ENCODE data around the gene ATCAY.

DNA sequence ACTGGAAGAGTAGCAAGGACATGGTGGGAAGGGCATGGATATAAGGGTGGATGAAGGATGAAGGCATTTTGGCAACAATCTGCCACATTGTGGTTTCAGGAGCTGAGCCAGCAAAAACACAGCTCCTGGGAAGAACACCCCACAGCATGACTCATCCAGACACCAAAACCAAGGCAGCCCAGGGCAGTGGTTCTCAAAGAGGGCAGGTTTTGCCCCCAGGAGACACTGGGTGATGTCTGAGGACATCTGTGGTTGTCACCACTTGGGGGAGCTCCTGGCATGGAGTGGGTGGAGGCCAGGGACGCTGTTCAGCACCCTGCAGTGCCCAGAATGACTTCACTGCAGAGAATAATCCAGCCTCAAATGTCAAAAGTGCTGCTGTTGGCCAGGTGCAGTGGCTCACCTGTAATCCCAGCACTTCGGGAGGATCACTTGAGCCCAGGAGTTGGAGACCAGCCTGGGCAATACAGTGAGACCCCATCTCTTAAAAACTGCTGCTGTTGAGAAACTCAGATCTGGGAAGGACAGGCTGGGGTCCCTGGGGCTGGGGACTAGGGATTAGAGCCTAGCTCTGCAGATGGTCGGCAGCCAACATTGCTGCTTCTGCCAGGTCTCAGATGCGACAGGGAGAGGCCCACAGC lies 27.8 kb upstream of the ATCAY start:
- TF ChIP-seq, protein P1, sequence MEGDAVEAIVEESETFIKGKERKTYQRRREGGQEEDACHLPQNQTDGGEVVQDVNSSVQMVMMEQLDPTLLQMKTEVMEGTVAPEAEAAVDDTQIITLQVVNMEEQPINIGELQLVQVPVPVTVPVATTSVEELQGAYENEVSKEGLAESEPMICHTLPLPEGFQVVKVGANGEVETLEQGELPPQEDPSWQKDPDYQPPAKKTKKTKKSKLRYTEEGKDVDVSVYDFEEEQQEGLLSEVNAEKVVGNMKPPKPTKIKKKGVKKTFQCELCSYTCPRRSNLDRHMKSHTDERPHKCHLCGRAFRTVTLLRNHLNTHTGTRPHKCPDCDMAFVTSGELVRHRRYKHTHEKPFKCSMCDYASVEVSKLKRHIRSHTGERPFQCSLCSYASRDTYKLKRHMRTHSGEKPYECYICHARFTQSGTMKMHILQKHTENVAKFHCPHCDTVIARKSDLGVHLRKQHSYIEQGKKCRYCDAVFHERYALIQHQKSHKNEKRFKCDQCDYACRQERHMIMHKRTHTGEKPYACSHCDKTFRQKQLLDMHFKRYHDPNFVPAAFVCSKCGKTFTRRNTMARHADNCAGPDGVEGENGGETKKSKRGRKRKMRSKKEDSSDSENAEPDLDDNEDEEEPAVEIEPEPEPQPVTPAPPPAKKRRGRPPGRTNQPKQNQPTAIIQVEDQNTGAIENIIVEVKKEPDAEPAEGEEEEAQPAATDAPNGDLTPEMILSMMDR (IDR thresholded peaks at IDR 0.05): no peak
- TF ChIP-seq POLR2A (IDR thresholded peaks at IDR 0.05) (no peak), POLR2AphosphoS5 (IDR thresholded peaks at IDR 0.05) (no peak), EP300 (IDR thresholded peaks at IDR 0.05) (no peak)
